HG03095 (cell line): ENCODE data around the gene FOXM1.

Experiments
- ATAC-seq: cut with Tn5 transposase; IDR thresholded peaks from one replicate; pipeline ENCODE4 v1.9.1; 2021; ENCODE audit warnings: moderate library complexity; ENCODE audit not compliant: unreplicated experiment

Gene FOXM1

GRCh38 chr12:2844786-2845185, 32.2 kb downstream of the FOXM1 start:
- no peak for ATAC-seq

GRCh38 chr12:2842948-2843347, 34.0 kb downstream of the FOXM1 start:
- no peak for ATAC-seq

- no peak for ATAC-seq
Observed at GRCh38 chr12:2841056-2841650, 35.8 kb downstream of the FOXM1 start.

- no peak for ATAC-seq
Observed at GRCh38 chr12:2836574-2836973, 40.4 kb downstream of the FOXM1 start.

- no peak for ATAC-seq
Observed at GRCh38 chr12:2835691-2836403, 41.1 kb downstream of the FOXM1 start.

- no peak for ATAC-seq
Observed at GRCh38 chr12:2834581-2835491, 42.1 kb downstream of the FOXM1 start, which contains the start of gene NRIP2. Gene NRIP2, minus strand, starts transcription at chr12:2835035. Its CDS starts 52 bp downstream, at chr12:2834983.

- ATAC-seq: no peak
Observed at GRCh38 chr12:2833810-2834209, 43.2 kb downstream of the FOXM1 start.

GRCh38 chr12:2833327-2833726, 43.6 kb downstream of the FOXM1 start:
- ATAC-seq: no peak

GRCh38 chr12:2832550-2833127, 44.3 kb downstream of the FOXM1 start:
- no peak for ATAC-seq

GRCh38 chr12:2829275-2829674, 47.7 kb downstream of the FOXM1 start:
- ATAC-seq: no peak

GRCh38 chr12:2826721-2827515, 50.1 kb downstream of the FOXM1 start:
- ATAC-seq: no peak

GRCh38 chr12:2826036-2826435, 50.9 kb downstream of the FOXM1 start:
- no peak for ATAC-seq

GRCh38 chr12:2825132-2825531, 51.8 kb downstream of the FOXM1 start:
- no peak for ATAC-seq

- ATAC-seq: no peak
Observed at GRCh38 chr12:2824541-2824940, 52.4 kb downstream of the FOXM1 start.

- no peak for ATAC-seq
Observed at GRCh38 chr12:2823483-2823882, 53.5 kb downstream of the FOXM1 start.

GRCh38 chr12:2820432-2820831, 56.5 kb downstream of the FOXM1 start:
- ATAC-seq: no peak

GRCh38 chr12:2819810-2820209, 57.2 kb downstream of the FOXM1 start:
- ATAC-seq: no peak

GRCh38 chr12:2813214-2814185, 63.5 kb downstream of the FOXM1 start:
- ATAC-seq: peak; percentile 52
